Tibial artery (tissue), 4 donors: ENCODE results near the gene IKBKE.

Experiments
- DNase-seq, 2 donors: peaks; one replicate each; pipeline ENCODE4 v3.0.0-alpha.2; 2019
- H3K27ac ChIP-seq, 2 donors: fragments of 200-600 bp; sonication (generic) in 1 of 2; 1 replicate in 1 of 2; 2 replicates in 1 of 2; pipeline ENCODE4 v1.5.1; 2018 to 2019; ENCODE audit warnings: mild to moderate bottlenecking in 1 of 2
- H3K27me3 ChIP-seq, 2 donors: fragments of 200-600 bp; sonication (generic) in 1 of 2; one replicate each; pipeline versions ENCODE4 v1.5.1 to v1.6.0; 2016 to 2019
- H3K36me3 ChIP-seq, 3 donors: fragments of 200-600 bp; sonication (generic) in 2 of 3; one replicate each; pipeline ENCODE4 v1.5.1; 2016 to 2019; ENCODE audit warnings: mild to moderate bottlenecking in 2 of 3
- H3K4me1 ChIP-seq, 4 donors: fragments of 200-600 bp; sonication (generic) in 2 of 4; 1 replicate in 3 of 4; 2 replicates in 1 of 4; pipeline ENCODE4 v1.5.1; 2016 to 2019
- H3K4me3 ChIP-seq, 2 donors: fragments of 200-600 bp; sonication (generic) in 1 of 2; 1 replicate in 1 of 2; 2 replicates in 1 of 2; pipeline ENCODE4 v1.5.1; 2018 to 2019; ENCODE audit warnings: mild to moderate bottlenecking in 2 of 2
- H3K9me3 ChIP-seq, 3 donors: fragments of 200-600 bp; sonication (generic) in 1 of 3; one replicate each; pipeline ENCODE4 v1.5.1; 2016 to 2019
- intact Hi-C: fragments of 100-400 bp; cut with DNase I; formaldehyde crosslinking; loops from one replicate; pipeline ENCODE4 v1.15.0; 2023; ENCODE audit warnings: low total_unique reads
- TF ChIP-seq, protein P1 (sequence below), 2 experiments: fragments of 200-600 bp in 1 of 2; fragments of 450-650 bp in 1 of 2; IDR thresholded peaks; one replicate each; pipeline ENCODE4 v1.5.1; 2017 to 2019; ENCODE audit warnings: antibody characterized with exemption in 2 of 2, mild to moderate bottlenecking in 1 of 2, moderate library complexity in 1 of 2

IKBKE gene

DNA sequence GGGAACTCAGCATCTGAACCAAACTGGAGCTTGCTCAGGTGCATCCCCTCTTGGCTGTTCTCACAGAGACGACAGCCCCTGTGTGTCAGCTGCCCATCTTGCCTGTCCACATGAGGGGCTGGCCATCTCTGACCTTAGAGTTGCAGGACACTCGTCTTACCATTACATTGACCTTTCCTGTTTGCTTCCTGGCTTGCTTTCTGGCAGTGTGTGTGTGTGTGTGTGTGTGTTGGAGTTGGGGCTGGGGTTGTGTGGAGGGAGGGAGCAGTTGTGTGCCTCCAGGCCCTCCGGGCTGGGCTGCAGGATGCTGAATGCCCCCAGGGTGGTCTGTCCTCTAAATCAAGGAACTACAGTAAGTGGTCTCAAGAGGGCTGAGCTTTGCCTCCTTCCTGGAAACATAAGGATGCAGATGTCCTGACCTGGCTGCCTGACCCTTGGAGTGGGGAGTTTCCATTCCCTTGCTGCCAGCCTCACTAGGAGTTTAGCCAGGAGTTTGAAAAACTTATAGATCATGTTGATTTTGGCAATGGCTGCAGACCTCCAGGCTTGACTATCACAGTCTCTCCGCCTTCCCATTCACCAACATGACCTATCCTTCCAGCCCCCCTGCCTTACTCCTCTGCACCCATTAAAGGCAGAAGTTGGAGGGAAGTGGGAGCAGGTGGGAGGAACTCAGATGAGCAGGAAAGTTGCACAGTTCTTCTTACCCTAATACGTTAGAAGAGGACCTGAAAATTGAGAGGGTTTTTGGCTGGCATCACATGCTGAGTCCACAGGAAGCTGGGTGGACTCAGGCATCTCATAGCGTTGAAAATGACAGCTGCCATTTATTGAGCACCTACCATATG, 56.0 kb downstream of the IKBKE start:
- Histone ChIP-seq H3K9me3 (no peaks in the 10 kb centered on the region), H3K36me3 (no peaks in the 10 kb centered on the region), H3K4me3 (no peak overlapping the region), H3K27ac (no peak overlapping the region), H3K27me3 (no peaks in the 10 kb centered on the region), H3K4me1 (peaks cover 0 to 10% (median 7%) of the 10 kb centered on the region in 4 donors)
- DNase-seq: peak; percentile 5 to 34
- intact Hi-C loops: no loop called here
- TF ChIP-seq, protein P1, sequence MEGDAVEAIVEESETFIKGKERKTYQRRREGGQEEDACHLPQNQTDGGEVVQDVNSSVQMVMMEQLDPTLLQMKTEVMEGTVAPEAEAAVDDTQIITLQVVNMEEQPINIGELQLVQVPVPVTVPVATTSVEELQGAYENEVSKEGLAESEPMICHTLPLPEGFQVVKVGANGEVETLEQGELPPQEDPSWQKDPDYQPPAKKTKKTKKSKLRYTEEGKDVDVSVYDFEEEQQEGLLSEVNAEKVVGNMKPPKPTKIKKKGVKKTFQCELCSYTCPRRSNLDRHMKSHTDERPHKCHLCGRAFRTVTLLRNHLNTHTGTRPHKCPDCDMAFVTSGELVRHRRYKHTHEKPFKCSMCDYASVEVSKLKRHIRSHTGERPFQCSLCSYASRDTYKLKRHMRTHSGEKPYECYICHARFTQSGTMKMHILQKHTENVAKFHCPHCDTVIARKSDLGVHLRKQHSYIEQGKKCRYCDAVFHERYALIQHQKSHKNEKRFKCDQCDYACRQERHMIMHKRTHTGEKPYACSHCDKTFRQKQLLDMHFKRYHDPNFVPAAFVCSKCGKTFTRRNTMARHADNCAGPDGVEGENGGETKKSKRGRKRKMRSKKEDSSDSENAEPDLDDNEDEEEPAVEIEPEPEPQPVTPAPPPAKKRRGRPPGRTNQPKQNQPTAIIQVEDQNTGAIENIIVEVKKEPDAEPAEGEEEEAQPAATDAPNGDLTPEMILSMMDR (IDR thresholded peaks at IDR 0.05): no peak

DNA sequence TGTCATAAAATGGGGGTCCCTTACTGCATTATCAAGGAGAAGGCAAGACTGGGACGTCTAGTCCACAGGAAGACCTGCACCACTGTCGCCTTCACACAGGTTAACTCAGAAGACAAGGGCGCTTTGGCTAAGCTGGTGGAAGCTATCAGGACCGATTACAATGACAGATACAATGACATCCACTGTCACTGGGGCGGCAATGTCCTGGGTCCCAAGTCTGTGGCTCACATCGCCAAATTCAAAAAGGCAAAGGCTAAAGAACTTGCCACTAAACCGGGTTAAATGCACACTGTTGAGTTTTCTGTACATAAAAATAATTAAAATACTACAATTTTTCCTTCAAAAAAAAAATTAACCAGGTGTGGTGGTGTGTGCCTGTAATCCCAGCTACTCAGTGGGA, 59.1 kb downstream of the IKBKE start:
- Histone ChIP-seq H3K27ac (no peak overlapping the region), H3K27me3 (no peaks in the 10 kb centered on the region), H3K36me3 (no peaks in the 10 kb centered on the region), H3K9me3 (no peaks in the 10 kb centered on the region), H3K4me1 (peaks cover 0 to 11% (median 8%) of the 10 kb centered on the region in 4 donors), H3K4me3 (no peak overlapping the region)
- TF ChIP-seq, protein P1 (IDR thresholded peaks at IDR 0.05): no peak
- intact Hi-C loops: no loop called here
- peak in 1 of 2 donors; percentile 0 for DNase-seq

DNA sequence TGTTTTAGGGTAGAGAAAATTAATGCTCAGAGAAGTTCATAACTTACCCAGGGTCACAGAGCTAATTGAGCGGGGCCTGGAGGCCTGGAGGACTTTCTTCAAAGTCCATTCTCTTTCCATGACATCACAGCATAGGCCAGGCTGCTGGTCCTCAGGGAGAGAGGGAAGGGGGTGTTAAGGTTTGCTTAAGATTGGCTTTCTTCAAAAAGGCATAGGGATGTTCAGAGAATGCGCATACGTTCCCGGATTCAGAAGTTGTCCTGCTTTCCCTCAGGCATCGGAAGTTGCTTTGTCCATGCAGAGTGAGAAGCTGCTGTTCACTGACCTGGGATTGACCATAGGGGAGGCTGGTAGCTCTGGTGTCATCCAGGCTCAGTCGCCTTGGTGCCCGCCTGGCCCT, 62.1 kb downstream of the IKBKE start:
- intact Hi-C loops: no loop called here
- no peaks in the 10 kb centered on the region for H3K36me3 ChIP-seq
- TF ChIP-seq, protein P1 (IDR thresholded peaks at IDR 0.05): no peak
- no peaks in the 10 kb centered on the region for H3K9me3 ChIP-seq
- H3K27ac ChIP-seq: no peak overlapping the region
- H3K4me3 ChIP-seq: no peak overlapping the region
- DNase-seq: no peak
- H3K27me3 ChIP-seq: no peaks in the 10 kb centered on the region
- H3K4me1 ChIP-seq: peaks cover 0 to 11% (median 7%) of the 10 kb centered on the region in 4 donors

DNA sequence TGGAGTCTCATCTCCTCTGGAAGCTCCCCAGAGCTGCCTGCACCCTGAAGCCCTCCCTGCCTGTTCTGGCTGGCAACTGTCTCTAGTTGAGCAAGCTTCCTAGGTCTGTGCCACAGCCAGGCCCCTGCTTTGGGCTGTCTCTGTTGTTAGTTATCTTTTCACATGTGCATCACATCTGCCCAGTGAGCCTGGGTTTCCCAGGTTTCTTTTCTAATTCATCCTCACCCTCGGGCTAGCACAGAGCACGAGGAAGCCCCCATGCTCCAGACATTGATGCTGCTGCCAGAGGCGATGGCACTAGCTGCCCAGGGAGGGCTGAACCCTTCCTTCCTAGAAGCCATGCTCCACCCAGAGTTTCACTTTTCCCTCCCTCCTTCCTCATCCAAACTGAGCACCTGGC, 64.3 kb downstream of the IKBKE start:
- TF ChIP-seq, protein P1 (IDR thresholded peaks at IDR 0.05): no peak
- Histone ChIP-seq H3K36me3 (no peaks in the 10 kb centered on the region), H3K27me3 (no peaks in the 10 kb centered on the region), H3K4me1 (peaks cover 0 to 18% (median 11%) of the 10 kb centered on the region in 4 donors), H3K9me3 (no peaks in the 10 kb centered on the region), H3K27ac (no peak overlapping the region), H3K4me3 (no peak overlapping the region)
- intact Hi-C loops: no loop called here
- DNase-seq: no peak

DNA sequence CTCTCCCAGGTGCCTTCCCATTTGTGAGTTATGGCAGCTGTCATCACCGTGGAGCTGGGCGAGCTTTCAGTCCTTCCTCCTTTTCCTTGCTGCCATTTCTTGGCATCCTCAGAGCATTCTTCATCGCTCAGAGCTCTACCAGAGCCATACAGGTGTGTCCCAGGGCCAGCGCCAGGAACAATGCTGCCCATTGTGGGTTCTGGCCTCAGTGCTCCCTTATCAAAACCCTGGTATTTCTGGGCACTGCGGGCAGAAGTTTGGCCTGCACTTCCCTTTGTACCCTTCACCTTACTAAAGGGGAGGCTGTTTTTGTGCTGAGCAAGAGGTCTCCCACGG, 65.5 kb downstream of the IKBKE start:
- intact Hi-C loops: no loop called here
- H3K9me3 ChIP-seq: no peaks in the 10 kb centered on the region
- H3K27me3 ChIP-seq: no peaks in the 10 kb centered on the region
- H3K27ac ChIP-seq: no peak overlapping the region
- no peaks in the 10 kb centered on the region for H3K36me3 ChIP-seq
- H3K4me3 ChIP-seq: no peak overlapping the region
- no peak for DNase-seq
- TF ChIP-seq, protein P1 (IDR thresholded peaks at IDR 0.05): no peak
- peaks cover 0 to 30% (median 24%) of the 10 kb centered on the region in 4 donors for H3K4me1 ChIP-seq
